T-helper 1 cell treated with Interleukin-12 subunit alpha and Interleukin-12 subunit beta and Interleukin-4 antibody, amounts not matched to agents 30 ng/mL and 1 ng/mL, for 36 hours (primary cell): ENCODE results near the gene IL4I1. TPM values are rescaled to one million over a fixed set of nuclear protein-coding genes. Genes with fewer than 3 reads are reported as not detected.

Experiments used
- intact Hi-C: fragments of 100-400 bp; cut with micrococcal nuclease; formaldehyde crosslinking; loops from one replicate; pipeline ENCODE4 v1.15.1; 2024
- total RNA-seq: library from RNA; stranded (reverse); gene quantifications from 2 replicates; pipeline ENCODE4 v1.2.3, GENCODE V29; 2022

The IL4I1 gene
- total RNA-seq, 1 donor from 2014 or later = 10.4 TPM

DNA sequence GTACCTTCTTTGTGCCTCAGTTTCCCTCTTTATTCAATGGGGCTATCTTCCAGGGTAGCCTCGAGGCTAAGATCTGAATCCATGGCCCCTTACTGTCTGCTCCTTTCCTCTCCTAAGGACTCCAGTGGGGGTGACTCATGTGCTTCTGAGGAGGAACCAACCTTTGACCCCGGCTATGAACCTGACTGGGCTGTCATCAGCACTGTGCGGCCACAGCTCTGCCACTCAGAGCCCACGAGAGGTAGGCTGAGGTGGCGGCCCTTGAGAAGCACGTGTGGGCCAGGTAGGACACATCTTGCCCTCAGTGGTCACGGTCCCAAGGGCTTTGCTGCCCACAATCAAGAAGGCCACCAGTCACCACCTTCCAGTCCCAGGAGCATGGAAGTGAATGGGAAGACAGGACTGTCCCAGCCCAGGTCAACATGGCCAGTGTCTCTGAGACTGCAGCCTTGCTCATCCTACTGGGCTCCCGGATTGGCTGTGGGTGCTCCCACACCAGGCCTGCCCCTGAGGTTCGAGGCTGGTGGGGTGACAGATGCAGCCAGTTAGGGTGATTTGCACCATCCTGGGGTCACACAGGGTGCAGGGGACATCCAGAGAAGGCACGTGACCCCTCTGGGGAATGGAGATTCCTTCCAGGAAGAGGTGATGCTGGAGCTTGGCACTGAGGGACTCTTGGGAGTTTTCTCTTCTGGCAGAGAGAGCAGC lies 16.4 kb downstream of the IL4I1 start:
- intact Hi-C loops = no loop called here

DNA sequence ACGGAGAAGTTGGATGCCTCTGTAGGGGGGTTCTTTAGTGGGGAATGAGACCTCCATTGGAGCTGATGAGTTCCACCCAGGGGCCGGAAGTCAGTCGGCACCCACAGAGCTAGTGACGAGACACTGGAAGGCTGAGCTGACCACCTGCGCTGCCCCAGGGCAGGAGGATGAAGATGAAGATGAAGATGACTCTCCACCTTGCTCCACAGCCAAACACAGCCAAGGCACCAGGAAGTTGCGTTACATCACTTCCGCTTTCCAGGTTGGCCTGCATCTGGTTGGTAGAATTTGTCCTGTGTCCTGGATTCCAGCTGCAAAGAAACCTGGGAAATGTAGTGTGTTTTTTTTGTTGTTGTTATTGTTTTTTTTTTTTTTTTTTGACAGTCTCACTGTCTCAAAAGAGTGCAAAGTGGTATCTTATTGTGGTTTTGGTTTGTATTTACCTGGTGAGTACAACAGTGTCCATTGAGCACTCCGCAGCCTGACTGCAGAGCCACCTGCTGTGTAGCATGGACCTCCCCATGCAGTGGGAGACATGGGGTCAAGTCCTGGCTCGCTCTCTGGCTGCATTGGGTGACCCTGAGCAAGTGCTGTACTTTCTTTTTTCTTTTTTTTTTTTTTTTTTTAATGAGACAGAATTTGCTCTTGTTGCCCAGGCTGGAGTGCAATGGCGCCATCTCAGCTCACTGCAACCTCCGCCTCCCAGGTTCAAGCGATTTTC lies 17.3 kb downstream of the IL4I1 start:
- intact Hi-C loops = loop anchor here (5.0 to 10.0 kb wide), 2 partner anchors 925 to 1387 kb away; no protein-coding TSS in a partner anchor

DNA sequence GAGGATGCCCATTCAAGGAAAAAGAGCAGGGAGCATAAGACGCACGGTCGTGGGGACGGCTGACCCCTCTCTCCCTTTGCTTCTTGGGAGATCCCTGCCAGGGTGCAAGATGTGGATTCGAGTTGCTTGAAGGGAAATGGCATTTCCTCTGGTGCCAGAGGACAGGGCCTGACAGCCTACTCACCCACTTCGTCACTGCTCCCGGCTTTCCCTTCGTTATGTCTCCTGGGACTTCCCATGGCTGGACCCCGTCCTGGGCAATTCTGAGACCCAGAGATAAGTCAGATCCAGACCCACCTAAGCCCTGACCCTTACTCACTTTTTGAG lies 18.0 kb downstream of the IL4I1 start:
- intact Hi-C loops = loop anchor here (5.0 to 10.0 kb wide), 2 partner anchors 926 to 1386 kb away; no protein-coding TSS in a partner anchor

DNA sequence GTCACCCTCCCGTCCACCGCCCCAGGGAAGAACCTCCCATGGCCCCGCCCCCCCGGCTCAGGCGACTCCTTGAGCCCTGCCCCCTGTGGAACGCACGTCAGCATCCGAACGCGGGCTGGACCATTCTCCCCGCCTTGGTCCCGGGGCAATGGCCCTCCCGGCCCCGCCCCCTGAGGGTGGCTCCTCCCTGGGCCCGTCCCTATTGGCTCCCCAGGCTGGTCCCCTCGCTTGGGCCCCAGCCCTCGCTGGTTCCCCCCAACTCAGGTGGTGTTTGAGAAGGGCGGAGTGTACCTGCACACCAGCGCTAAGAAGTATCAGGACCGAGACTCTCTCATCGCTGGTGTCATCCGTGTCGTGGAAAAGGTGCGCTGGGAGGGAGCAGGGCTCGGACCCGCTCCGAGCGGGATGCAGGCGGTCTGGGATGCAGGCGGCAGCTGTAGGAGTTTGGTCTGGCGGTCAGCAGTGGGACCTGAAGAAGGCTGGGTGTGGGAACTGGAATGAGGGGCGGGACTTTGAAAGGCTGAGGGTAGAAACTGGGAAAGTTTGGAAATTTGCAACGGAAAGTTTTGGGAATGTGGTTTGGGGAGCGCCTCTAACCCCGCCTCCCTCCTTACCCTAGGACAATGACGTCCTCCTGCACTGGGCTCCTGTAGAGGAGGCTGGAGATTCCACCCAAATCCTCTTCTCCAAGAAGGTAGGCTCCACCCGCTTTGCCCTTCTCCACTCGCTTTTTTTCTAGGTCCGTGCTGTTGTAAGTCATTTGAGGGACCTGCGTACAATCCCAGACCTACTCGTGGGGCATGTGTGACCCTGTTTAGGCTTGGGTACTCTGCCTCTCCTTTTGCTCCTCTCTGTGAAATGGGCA lies 18.6 kb downstream of the IL4I1 start:
- intact Hi-C loops = loop anchor here (1.0 to 10.0 kb wide), 19 partner anchors 9 to 1386 kb away; partner anchors contain the start of genes ALDH16A1, ATF5, FLT3LG and FUZ

DNA sequence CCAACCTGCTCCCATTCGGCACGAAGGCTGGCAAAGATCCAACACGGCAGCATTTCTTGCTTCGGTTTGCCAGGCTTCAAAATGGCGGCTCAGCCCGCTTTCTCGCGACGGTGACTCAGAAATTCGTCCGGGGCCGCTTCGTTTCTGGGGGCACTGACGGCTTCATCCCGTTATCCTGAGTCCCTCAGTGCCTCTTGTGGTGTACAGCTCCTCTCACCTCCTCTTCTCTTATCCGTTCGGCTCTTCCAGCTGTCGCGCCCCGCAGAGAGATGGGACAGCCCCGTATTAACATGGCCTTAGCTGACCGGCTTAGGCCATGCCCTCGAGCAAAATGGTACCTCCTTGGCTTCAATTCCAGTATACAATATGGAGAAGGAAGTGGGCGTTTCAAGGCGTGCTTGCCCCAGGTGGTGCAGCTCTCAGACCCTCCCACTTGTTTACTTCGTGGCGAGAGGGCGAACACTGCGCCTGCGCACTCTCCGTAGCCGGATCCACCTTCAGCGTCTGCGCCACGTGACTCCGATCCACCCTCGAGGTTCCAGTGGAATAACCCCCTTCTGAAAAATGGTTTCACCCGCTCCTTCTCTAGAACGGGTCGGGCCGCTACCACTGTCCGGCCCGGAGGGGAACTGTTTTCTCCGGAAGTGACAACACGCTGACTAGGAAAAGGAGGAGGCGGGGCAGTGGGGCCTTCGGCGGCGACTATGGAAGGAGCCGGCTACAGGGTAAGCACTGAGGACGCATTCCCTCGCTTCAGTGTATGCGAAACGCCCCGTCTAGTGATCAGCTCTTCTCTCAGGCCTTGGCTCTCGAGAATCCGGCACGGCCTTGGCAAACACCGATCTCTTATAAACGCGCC lies 19.4 kb downstream of the IL4I1 start, which contains the start of the genes AKT1S1 and TBC1D17:
Gene AKT1S1 (minus strand): TSS at position 336 of the 859 bp plus-strand sequence. CDS start 4,060 bp downstream, outside the sequence.
Gene TBC1D17 (plus strand): TSS at position 683 of the 859 bp plus-strand sequence. CDS start 22 bp downstream, at position 705.
- intact Hi-C loops = loop anchor here (1.0 to 10.0 kb wide), 19 partner anchors 8 to 1385 kb away; partner anchors contain the start of genes ALDH16A1, ATF5, FLT3LG and FUZ

DNA sequence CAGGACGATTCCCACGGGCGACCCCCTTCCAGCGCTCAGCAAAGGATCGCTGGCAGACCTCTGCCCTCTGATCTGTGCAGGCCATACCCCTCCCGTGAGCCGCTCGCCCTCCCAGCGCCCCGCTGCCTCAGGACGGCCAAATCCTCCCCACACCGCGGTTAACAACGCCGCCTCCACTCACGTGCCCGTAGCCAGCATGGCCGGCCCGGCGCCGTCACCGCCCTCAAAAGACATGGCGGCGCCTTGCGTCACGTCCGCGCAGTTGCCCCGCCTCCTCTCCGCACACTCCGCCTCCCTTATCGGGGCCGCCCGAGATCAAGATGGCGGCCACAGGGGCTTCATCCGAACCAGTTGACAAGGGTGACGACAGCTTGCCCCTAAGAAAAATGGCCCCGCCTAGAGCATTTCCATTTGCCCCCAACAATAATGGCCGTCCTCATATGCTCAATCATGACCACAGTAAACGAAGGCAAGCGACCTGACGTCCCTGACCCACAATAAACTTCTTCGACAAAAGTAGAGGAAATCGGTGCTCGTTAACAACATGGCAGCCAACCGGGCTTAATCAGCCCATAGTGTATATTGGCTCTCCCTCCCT lies 20.2 kb downstream of the IL4I1 start:
- intact Hi-C loops = loop anchor here (1.0 to 10.0 kb wide), 21 partner anchors 7 to 1384 kb away; partner anchors contain the start of genes ALDH16A1, ATF5, FLT3LG and FUZ

DNA sequence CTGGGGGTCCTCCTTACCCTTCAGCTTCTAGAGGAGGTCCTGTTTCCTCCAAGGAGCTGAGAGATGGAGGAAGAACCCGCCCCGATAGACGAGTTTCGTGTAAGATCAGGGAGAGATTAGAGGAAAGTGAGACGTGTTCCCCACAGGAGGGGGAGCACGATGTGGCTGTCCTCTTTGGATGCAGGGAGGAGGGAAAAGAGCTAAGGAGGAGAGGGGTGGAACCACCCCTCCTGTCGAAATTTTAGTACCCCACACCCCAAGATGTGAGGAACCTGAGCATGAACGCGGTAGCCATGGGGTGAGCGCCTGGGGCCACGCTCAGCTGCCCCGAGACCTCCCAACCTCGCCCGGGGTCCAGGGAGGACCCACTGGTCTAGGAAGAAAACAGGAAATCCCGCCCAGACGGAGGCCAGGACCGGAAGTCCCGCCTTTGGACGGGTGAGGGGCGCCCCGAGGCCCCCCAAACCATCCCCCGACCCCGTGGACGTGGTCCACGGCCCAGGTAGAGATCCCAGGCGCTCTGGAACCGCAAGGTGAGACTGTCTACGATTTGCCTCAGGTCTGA lies 20.7 kb downstream of the IL4I1 start:
- intact Hi-C loops = loop anchor here (1.0 to 10.0 kb wide), 6 partner anchors 285 to 1384 kb away; partner anchors contain the start of genes NR1H2, PRR12, RPL18 and RPS11

DNA sequence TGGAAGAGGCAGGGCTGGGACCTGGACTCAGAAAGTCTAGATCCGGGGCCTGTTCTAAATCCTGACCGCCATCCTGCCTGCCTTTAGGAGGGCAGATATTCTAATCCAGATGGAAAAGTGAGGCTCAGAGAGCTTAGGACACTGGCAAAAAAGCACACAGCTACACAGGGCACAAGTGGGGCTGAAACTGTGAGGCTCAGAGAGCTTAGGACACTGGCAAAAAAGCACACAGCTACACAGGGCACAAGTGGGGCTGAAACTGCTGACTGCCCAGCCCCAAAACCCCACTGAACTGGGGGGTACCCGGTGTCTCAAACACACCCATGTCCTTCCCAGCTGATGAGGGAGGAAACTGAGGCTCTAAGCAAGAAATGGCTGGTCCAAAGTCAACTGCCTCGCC lies 21.5 kb downstream of the IL4I1 start:
- intact Hi-C loops = loop anchor here (5.0 to 10.0 kb wide), 2 partner anchors 930 to 1383 kb away; no protein-coding TSS in a partner anchor

DNA sequence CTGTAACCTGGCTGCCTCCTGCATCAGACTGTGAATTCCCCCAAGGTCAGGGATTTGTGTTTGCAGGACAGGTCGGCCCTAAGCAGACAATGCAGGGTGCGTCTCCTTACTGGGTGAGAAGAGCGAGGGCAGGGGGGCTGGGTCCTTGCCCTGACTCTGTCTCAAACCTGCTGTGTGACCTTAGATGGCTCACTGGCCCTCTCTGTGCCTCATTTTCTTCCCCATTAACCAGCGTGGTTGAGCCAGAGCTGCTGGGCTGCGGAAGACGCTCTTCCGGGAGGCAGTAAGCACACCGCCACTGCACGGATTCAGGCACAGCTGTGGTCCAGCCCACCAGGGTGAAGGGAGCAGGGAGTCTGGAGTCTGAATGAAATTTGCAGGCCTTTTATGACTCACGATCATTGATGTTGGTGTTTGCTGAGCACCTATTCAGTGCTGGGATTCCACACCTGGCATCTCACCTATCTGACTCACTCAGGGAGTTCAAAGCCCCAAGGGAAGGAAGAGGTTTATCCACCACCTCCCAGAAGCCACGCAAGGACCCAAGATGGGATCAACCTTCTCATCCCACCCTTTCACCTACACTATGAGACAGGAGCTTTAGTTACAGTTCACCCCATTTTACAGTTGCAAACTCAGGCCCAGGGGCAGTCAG lies 22.1 kb downstream of the IL4I1 start:
- intact Hi-C loops = loop anchor here (5.0 to 10.0 kb wide), 2 partner anchors 930 to 1382 kb away; no protein-coding TSS in a partner anchor

DNA sequence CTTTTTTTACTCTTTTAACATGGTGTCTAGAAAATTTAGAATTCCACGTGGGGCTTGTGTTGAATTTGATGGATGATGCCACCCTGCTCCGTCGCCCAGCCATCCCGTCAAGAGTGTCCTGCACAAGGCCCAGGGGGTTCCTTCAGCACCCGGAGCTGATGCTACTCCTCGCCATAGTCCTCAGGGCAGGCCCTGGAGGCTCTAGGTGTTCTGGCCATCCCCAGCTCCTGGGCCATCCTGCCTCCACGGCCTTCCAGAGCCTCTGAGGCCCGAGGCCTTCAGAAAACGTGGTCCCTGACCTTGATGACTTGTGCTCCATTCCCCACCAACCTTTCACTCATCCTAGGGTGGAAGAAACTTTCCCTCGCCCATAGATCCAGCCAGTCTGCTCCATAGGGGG lies 22.9 kb downstream of the IL4I1 start:
- intact Hi-C loops = loop anchor here (10.0 kb wide), 1 partner anchor 931 kb away; no protein-coding TSS in a partner anchor

DNA sequence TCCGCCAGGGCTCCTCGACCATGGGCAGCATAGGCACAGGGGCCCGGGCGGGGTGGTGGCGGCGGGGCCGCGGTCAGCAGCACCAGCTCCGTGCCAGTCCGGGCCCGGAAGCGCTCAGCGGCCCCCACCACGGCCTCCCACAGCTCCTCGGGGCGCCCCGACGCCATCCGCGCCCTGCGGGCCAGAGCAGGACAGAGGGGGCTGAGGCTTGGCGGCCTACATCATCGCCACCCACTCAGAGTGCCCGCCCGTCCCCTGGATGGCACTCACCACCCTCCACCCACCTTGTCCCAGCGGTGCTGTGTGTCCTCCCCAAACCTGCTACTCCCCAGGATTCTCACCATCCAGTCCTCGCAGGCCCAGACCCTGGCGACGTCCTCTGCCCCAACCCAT lies 23.6 kb downstream of the IL4I1 start:
- intact Hi-C loops = loop anchor here (10.0 kb wide), 1 partner anchor 932 kb away; no protein-coding TSS in a partner anchor

DNA sequence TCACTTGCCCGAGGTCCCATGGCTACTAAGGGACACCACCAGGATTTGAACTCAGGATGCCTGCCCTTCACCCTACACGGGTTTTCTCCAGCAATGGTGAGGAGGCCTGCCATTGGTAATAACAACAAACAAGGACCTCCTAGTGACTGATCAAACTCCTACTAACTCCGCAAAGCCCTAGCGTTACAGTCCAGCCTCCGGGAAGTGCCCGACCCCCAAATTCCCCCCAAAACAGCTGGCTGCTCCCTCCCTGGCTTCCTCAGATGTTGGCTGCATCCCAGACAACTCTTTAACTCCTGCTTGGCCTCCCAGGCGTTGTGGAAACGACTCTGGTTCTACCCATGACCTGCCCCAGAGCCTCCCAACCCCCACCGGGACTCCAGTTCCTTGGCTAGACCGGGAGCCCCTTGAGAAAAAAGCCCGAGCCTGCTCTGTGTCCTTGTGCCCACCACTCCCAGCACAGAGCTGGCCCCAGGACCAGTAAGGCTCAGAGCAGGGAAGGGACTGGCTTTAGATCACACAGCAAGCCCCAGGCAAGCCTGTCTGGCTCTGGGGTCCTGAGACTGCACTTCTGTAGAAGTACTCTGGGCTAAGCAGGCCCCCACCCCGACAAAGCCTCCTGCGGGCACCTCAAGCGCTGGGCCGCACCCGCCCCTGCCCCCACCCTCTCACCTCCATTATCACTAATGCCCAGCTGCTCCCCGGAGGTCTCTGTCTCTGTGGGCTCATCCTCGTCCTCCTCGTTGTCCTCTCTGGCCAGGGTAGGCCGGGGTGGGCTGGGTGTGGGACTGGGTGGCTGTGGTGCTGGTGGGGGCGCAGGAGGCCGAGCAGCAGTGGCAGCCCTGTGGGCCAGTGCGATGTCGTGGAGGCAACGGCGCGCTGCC lies 24.2 kb downstream of the IL4I1 start:
- intact Hi-C loops = loop anchor here (10.0 kb wide), 1 partner anchor 932 kb away; no protein-coding TSS in a partner anchor

DNA sequence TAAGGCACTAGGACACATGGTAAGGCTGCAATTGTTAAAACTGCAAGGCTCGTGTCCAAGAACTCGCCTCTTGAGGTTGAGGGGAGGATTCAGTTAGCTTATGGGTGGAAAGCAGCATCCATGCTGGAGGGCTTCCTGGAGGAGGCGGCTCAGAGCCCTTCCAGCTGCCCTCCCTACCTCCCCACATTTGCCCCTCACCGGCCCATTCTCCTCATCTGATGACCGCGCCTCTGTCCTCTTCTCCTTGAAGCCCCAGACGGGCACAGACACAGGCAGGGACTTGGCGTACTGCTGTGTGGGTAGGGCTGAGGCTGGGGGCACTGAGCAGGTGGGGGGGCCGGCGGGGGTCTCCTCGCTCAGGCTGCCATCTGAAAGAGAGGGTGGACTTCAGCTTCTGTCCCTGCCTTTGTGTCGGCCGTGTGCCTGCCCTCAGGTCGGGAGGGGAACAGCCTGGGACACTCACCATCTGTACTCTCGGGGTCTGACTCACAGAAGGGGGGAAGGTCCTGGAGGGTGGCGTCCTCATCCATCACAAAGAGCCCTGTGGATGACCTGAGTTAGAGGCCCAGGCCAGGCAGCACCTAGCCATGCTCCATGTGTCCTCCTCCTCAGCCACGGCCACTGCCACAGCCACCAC lies 25.2 kb downstream of the IL4I1 start:
- intact Hi-C loops = loop anchor here (10.0 kb wide), 1 partner anchor 933 kb away; no protein-coding TSS in a partner anchor

DNA sequence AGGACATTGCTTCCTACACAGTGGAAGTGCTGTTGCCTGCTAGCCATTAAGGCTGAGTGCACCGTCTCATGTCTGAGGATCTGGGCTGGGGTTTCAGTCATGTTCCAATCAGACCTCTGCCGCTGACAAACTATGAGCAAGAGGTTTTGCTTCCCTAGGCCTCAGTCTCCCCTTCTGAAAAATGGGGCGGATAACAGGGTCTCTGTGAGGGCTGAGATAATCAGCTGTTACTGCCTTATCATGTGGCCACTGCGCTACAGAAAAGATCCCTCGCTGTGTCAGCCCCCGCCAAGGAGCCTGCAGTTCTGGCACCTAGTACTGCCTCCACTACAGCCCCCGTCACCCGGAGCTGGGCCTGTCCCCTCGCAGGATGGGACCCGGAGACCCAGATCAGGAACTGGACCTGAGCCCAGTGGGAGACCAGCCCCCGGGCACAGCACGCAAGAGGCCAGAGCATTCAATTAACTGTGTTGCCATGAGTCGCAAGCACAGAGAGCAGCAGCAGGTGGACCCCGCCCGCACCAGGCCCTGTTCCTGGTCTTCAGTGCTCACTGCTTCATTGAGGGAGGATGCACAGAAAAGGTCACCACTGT lies 26.3 kb downstream of the IL4I1 start:
- intact Hi-C loops = loop anchor here (10.0 kb wide), 1 partner anchor 934 kb away; no protein-coding TSS in a partner anchor

DNA sequence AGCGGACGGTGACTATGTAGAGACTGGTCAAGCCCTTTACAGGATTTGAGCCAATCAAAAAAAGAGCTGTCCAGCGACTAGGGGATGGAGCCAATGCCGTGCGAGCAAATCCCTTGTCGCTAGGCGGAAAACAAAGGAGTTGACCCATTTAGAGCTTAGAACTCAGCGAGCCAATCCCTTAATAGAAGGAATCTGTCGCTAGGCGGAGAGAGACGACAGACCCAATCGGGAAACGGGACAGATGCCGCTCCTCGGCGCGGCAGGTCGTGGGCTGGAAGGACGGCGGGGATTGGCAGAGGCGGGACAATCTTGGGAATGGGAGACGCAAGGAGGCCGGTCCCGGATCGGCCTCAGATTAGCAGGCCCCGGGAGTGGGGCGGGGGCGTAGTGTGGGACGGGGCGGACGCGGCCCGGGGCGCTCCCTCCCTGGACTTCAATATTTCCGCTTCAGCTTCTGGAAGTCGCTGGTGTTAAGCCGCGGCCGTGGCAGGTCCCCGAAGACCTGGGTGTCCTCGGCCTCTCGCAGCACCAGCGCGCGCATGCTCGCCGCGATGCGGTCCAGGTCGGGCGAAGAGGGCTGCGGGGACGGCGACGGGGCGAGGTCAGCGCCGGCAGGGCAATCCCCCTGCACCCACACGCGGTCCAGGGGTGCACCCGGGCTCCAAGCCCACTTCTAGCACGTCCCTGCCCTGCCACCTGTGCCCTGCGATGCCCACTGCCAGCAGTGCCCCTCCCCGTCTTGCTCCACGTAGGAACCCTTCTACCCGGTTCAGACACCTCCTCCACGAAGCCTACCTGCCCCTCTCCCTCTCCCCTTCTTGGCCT lies 27.0 kb downstream of the IL4I1 start:
- intact Hi-C loops = loop anchor here (1.0 to 10.0 kb wide), 16 partner anchors 8 to 1622 kb away; partner anchors contain the start of genes AKT1S1, KCNC3, MED25 and NR1H2
